ENCODE data around the gene FMO2.

The FMO2 gene

GRCh38 chr1:171185091-171185490, at the start of gene FMO2:
Gene FMO2, plus strand, starts transcription at chr1:171185300. Its CDS starts 414 bp downstream, at chr1:171185714.
- no peak for DNase-seq

- DNase-seq = no peak
Observed at GRCh38 chr1:171137580-171137979, 47.5 kb upstream of the FMO2 start.

- DNase-seq = no peak
Observed at GRCh38 chr1:171138980-171139379, 46.1 kb upstream of the FMO2 start.

GRCh38 chr1:171139890-171140289, 45.2 kb upstream of the FMO2 start:
- no peak for DNase-seq

- DNase-seq = no peak
Observed at GRCh38 chr1:171140401-171140800, 44.7 kb upstream of the FMO2 start.

- no peak for DNase-seq
Observed at GRCh38 chr1:171140956-171141687, 44.0 kb upstream of the FMO2 start.

GRCh38 chr1:171141688-171142415, 43.2 kb upstream of the FMO2 start:
- no peak for DNase-seq

GRCh38 chr1:171142416-171143385, 42.4 kb upstream of the FMO2 start:
- DNase-seq = no peak

- no peak for DNase-seq
Observed at GRCh38 chr1:171150156-171150555, 34.9 kb upstream of the FMO2 start.

GRCh38 chr1:171152549-171152948, 32.6 kb upstream of the FMO2 start:
- no peak for DNase-seq

- no peak for DNase-seq
Observed at GRCh38 chr1:171155484-171155883, 29.6 kb upstream of the FMO2 start.

- no peak for DNase-seq
Observed at GRCh38 chr1:171158096-171158495, 27.0 kb upstream of the FMO2 start.

GRCh38 chr1:171158551-171158950, 26.5 kb upstream of the FMO2 start:
- DNase-seq = no peak

- no peak for DNase-seq
Observed at GRCh38 chr1:171159148-171159547, 26.0 kb upstream of the FMO2 start.

- DNase-seq = no peak
Observed at GRCh38 chr1:171160211-171160610, 24.9 kb upstream of the FMO2 start.

- no peak for DNase-seq
Observed at GRCh38 chr1:171160639-171161354, 24.3 kb upstream of the FMO2 start.

GRCh38 chr1:171161431-171161830, 23.7 kb upstream of the FMO2 start:
- DNase-seq = no peak

- no peak for DNase-seq
Observed at GRCh38 chr1:171166361-171166760, 18.7 kb upstream of the FMO2 start.

- DNase-seq = no peak
Observed at GRCh38 chr1:171167785-171168184, 17.3 kb upstream of the FMO2 start.

GRCh38 chr1:171172471-171172870, 12.6 kb upstream of the FMO2 start:
- no peak for DNase-seq

- no peak for DNase-seq
Observed at GRCh38 chr1:171173069-171173468, 12.0 kb upstream of the FMO2 start.

- DNase-seq = no peak
Observed at GRCh38 chr1:171174560-171175294, 10.4 kb upstream of the FMO2 start.

Measured in NCI-H1694 (cell line).